ENCODE measurements around the gene NRAP. TPM values are rescaled to one million over a fixed set of nuclear protein-coding genes. Genes with fewer than 3 reads are reported as not detected.

The NRAP gene
- total RNA-seq, 4 donors from 2014 or later: 0.08 to 0.31 TPM; not detected in 2

GRCh38 chr10:113581092-113581491, 82.7 kb downstream of the NRAP start:
- 67% methylated on average over 1 of the region's 1 CpG for WGBS
- no peaks in the 10 kb centered on the region for H3K4me1 ChIP-seq
- no peaks in the 10 kb centered on the region for H3K9me3 ChIP-seq
- no peak overlapping the region for H3K27ac ChIP-seq
- H3K4me3 ChIP-seq: no peak overlapping the region
- no peak for DNase-seq (ENCODE audit: low spot score in 2 of 2)
- no peak for TF ChIP-seq CTCF (IDR thresholded peaks at IDR 0.05)
- TF ChIP-seq POLR2A (IDR thresholded peaks at IDR 0.05): no peak
- no peak for TF ChIP-seq POLR2AphosphoS5 (IDR thresholded peaks at IDR 0.05)
- no peak for TF ChIP-seq EP300 (IDR thresholded peaks at IDR 0.05)
- H3K36me3 ChIP-seq: no peaks in the 10 kb centered on the region
- peaks cover 2% of the 10 kb centered on the region for H3K27me3 ChIP-seq

GRCh38 chr10:113578773-113579172, 85.1 kb downstream of the NRAP start:
- H3K27me3 ChIP-seq: peaks cover 2% of the 10 kb centered on the region
- no peaks in the 10 kb centered on the region for H3K36me3 ChIP-seq
- no peak overlapping the region for H3K4me3 ChIP-seq
- DNase-seq (ENCODE audit: low spot score in 2 of 2): no peak
- 88% methylated on average over 1 of the region's 1 CpG for WGBS
- no peaks in the 10 kb centered on the region for H3K4me1 ChIP-seq
- H3K27ac ChIP-seq: no peak overlapping the region
- H3K9me3 ChIP-seq: no peaks in the 10 kb centered on the region
- TF ChIP-seq CTCF (IDR thresholded peaks at IDR 0.05) (no peak), POLR2AphosphoS5 (IDR thresholded peaks at IDR 0.05) (no peak), POLR2A (IDR thresholded peaks at IDR 0.05) (no peak), EP300 (IDR thresholded peaks at IDR 0.05) (no peak)

DNA sequence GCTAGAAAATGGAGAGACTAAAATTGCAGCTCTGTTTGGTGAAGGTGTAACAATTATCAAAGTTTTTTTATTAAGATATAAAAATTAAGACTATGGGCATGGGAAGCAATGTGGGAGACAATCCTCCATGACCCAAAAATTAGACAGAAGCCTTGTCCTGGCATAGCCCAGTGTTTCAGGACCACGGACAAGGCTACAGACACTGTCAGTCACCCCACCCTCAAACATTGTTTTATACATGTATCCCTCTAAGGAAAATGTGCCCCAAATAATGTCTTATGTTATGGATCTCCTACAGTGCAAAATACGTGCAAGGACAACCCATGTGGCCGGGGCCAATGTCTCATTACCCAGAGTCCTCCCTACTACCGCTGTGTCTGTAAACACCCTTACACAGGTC, 87.0 kb downstream of the NRAP start:
- 65% methylated on average over 4 of the region's 4 CpGs for WGBS
- no peak for TF ChIP-seq POLR2AphosphoS5 (IDR thresholded peaks at IDR 0.05)
- no peak for TF ChIP-seq CTCF (IDR thresholded peaks at IDR 0.05)
- no peak for TF ChIP-seq EP300 (IDR thresholded peaks at IDR 0.05)
- TF ChIP-seq POLR2A (IDR thresholded peaks at IDR 0.05): no peak
- DNase-seq (ENCODE audit: low spot score in 2 of 2): no peak
- no peak overlapping the region for H3K4me3 ChIP-seq
- H3K36me3 ChIP-seq: no peaks in the 10 kb centered on the region
- H3K27me3 ChIP-seq: peaks cover 2% of the 10 kb centered on the region
- H3K9me3 ChIP-seq: no peaks in the 10 kb centered on the region
- H3K27ac ChIP-seq: no peak overlapping the region
- H3K4me1 ChIP-seq: no peaks in the 10 kb centered on the region

GRCh38 chr10:113573368-113573767, 90.5 kb downstream of the NRAP start:
- WGBS: 100% methylated on average over 1 of the region's 1 CpG
- Histone ChIP-seq H3K27me3 (peaks cover 2% of the 10 kb centered on the region), H3K4me3 (no peak overlapping the region), H3K4me1 (no peaks in the 10 kb centered on the region), H3K27ac (no peak overlapping the region), H3K9me3 (no peaks in the 10 kb centered on the region), H3K36me3 (no peaks in the 10 kb centered on the region)
- no peak for DNase-seq (ENCODE audit: low spot score in 2 of 2)
- no peak for TF ChIP-seq POLR2AphosphoS5 (IDR thresholded peaks at IDR 0.05)
- no peak for TF ChIP-seq CTCF (IDR thresholded peaks at IDR 0.05)
- no peak for TF ChIP-seq POLR2A (IDR thresholded peaks at IDR 0.05)
- no peak for TF ChIP-seq EP300 (IDR thresholded peaks at IDR 0.05)

DNA sequence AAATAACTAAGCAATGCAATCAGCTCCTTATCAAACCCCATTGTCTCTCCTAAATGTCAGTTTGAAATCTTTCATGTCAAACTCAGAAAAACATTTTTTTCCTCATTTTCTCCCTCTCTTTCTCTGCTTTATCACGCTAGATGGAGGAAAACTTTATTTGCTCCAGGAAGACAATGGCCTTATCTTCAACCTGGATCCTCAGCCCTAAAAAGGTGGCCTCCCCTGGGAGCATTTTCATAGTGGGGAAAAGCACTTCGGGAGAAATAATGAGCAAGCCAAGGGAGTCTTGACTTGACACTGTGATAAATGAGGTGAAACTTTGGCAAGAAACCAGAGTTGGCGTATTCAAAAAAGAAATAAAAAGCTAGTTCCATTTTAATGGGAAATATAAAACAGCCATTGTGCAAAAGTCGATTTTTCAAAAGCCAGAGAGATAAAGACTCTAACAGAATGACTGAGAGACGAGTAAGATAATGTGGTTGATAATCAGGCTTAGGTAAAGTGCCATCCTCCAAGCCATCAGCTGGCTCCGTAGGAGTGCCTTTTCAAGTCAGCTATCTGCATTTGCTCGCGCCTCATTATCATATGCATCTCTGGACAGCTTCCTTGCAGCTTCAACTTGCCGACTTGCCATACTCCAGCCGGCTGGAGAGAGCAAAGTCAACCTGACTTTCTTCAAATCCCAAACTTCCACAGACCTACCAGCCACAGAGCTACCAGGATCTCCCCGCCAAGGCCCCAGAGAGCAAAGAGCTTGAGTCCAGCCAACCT, 91.1 kb downstream of the NRAP start:
- peaks cover 2% of the 10 kb centered on the region for H3K27me3 ChIP-seq
- H3K27ac ChIP-seq: no peak overlapping the region
- TF ChIP-seq POLR2AphosphoS5 (IDR thresholded peaks at IDR 0.05) (no peak), EP300 (IDR thresholded peaks at IDR 0.05) (no peak), POLR2A (IDR thresholded peaks at IDR 0.05) (no peak), CTCF (IDR thresholded peaks at IDR 0.05) (no peak)
- no peak overlapping the region for H3K4me3 ChIP-seq
- H3K4me1 ChIP-seq: no peaks in the 10 kb centered on the region
- no peak for DNase-seq (ENCODE audit: low spot score in 2 of 2)
- no peaks in the 10 kb centered on the region for H3K9me3 ChIP-seq
- WGBS: 34% methylated on average over 11 of the region's 11 CpGs
- H3K36me3 ChIP-seq: no peaks in the 10 kb centered on the region

Data from suprapubic skin (tissue), 4 donors.